ENCODE results near the gene MTREX.

MTREX gene

DNA sequence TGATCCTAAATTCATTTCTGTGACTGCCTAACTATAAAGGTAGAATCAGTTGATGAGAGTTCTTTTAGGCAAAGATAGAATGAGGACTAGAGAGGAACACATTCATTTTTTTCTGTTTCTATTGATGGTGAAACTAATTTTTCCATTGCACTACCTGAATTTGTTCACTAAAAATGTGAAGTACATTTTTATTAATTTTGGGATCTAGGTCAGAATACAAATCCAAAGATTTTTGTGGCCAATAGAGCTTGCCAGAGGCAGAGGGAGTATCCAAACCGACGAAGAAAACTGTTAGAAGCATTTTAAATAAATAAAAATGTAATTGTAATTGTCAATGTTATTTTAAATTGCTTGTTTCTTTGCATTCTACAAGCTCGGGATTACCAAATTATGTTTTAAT lies 78.1 kb downstream of the MTREX start:
- DNase-seq, result no peak

DNA sequence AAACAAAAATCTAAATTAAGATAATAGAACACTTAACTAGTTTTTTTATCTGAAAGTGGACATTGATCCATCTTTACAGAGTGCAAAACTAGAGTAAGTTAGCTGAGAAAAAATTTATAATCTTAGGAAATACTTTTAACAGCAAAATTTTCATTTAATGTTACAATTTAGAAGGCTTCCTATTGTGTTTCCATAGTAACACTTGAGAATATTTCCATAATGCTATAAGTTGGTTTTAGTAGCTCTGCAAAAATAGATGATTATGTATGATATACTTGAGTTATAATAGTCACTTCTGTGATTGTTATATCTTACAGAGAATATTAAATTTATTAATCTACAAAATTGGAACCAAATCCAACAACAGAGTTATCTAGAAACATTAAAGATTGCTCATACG lies 78.6 kb downstream of the MTREX start:
- DNase-seq, result no peak

DNA sequence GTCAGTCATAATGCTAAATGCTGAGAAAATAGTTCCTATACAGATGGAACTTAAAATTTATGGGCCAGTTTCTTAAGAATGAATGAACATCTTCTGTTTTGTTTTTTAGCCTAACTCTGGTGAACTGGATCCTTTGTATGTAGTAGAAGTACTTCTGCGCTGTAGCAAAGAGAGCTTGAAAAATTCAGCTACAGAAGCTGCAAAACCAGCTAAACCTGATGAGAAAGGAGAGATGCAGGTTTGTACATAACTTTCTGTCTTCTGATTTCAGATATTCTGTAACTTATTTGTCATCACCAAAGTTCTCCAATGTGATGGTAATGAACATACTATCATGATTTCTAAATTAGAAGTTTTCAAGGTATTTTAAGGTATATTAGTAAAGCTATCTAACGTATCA lies 80.1 kb downstream of the MTREX start:
- no peak for DNase-seq

DNA sequence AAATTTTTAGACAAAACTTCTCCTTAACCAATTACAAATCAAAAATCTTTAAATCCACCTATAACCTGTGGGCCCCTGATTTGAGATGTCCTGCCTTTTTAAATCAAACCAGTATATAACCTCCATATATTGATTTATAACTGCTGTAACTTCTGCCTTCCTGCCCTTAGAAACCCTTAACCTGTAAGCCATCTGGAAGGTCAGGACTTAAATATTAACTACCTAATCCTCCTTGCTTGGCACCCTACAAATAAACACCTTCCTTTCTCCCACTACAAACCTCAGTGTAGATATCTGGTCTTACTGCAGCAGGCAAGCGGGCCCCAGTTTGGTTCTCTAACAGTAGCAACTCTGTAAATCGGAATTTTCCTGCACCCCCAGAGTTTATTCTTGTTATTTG lies 83.9 kb downstream of the MTREX start:
- no peak for DNase-seq

DNA sequence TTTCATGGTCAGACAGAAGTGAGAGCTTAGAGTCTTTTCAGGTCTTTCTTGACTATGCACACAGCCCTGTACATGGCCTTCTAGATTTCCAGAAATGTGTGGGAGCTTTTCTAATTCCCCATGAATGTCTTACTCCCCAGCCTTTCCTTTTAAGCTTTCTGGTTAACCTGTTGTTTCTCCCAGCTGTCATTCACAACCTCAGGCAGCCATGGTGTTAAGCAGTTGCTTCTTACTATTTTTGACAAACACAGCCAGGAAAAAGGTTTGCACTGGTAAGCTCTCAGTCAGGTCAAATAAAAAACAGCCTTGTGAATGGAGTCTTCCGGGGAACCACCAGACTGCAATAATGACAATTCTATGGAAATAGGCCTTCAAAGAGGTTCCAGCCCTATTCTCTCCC lies 84.9 kb downstream of the MTREX start:
- DNase-seq, result no peak

DNA sequence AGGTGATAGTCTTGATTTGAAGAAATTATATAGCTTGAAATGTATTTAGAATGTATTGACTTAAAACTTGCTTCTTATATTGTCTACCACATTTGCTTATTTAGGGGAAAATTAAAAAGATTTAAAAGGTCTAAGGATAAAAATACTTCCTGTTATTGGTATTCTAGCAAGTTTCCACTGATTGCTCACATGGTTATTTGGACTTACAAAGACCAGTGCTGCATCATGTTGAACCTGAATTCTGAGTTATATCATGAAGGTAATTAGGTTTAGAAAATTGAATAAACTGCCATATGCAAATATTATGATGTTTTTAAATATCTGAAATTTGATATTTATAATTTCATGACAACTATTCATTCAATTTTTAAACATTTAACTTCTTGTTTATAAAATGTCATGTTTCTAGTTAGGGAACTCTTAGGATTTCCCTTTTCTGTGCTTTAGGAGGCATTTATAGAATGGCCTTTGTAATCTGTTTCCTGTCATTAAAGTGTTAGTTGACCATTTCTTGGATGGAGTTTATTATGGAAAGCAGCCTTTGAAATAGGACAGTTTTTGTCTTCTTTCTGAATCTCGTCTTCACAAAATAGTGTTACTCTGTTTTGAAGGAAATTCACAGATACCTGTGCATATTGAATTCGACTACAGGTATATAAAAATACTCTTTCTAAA lies 85.8 kb downstream of the MTREX start:
- no peak for DNase-seq

DNA sequence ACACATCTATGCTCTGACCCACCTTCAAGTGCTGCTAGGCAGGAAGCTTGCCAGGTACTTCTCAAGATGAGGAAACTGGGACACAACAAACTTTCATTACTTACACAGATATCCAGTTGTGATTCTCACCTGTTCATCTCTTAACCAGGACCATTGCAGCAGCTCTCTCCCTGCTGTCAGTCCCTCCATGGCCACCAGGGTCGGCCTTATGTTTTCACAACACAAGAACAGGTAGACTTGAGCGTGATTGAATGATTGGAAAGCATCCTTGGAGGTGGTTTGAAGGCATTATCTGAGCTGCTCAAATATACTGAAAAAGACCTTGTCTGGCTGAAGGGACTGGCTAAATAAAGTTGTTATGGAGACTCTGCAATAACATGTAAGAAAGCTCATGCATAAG lies 94.4 kb downstream of the MTREX start:
- no peak for DNase-seq

DNA sequence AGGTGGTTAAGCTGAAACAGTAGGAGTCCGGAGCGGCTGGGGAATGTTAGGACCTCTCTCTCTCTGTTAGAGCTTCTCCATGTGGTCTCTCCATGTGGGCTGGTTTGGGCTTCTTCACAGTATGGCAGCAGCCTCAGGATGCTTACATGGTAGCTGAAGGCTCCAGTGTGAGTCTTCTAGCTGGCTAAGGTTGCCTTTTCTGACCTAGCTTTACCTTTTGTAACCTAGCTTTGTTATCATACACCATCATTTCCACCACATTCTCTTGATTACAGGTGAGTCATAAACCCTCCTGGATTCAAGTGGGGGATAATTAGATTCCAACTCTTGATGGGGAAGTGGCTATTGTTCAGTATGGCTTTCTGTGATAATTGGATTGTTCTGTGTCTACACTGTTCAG lies 98.5 kb downstream of the MTREX start:
- no peak for DNase-seq

DNA sequence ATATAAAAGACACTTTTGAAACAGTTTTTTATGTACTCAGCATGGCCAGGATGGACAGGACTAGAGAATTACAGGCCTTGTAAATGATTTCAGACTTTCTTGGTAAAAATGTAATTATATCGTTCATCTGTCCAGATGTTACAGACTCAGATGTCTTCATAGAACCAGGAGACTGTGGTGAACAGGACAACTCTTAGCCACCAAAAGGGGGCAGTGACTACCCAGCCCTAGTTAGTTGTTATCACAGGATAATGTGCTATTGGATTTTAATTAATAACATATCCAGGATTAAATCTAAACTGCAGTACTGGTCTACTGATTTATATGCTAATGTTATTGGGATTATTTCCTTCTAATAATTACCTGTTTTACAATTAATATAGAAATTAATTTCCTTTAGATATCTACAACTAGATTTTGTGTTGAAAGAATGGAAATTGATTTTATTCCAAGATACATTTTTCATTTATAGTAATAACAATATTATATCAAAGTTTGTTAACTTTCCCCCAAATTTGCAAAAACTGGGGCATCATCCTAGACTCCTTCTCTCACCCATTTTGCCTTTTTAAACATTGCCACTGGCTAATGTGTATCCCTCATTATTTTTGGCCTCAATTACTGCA lies 99.4 kb downstream of the MTREX start:
- DNase-seq, result peak; percentile 13

DNA sequence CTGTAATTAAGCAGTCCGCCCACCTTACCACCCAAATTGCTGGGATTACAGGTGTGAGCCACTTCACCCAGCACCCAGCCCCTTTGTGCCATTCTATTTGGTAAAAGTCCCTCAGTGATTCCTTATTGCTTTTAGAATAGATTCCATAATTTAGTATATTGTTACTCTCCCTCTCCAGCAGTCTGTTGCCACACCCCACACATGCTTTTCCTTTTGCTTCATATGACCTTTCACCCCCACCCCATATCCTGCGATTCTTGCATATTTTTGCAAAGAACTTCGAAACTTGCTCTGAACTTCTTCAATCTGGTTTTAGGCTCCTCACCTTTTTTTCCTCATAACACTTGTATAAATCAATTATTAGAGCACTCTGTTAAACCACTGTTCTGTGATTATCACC lies 100.2 kb downstream of the MTREX start:
- DNase-seq, result no peak

DNA sequence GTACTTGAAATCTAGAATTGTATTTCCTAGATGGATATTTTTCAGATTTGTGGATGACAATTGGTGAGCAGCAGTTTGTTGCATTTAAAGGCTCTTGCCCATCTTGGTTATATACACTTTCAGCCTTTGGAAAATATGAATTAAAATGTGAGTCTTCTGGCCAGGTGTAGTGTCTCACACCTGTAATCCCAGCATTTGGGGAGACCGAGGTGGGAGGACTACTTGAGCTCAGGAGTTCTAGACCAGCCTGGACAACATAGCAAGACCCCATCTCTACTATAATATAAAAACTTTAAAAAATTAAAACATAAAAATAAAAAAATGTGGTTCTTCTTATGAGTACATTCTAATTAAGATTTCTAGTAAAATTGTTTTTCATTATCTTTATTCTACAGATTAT lies 102.0 kb downstream of the MTREX start:
- DNase-seq, result no peak

DNA sequence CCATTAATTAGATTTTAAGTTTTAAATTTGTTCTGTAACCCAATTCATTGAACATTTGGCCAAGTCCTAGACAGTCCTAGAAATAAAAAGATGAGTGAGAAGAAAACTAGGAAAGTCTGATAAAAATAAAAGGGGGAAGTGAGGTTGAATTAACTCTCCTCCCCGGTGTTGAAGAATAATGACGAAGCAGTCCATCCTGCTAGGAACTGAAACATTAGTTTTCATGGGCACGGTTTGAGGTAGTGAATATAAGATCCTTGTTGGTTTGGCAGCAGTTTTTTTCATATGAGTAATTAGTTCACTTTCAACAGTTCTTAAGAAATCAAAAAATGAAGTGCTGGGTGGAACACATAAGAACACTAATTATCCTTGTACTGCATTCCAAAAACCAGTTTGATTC lies 103.1 kb downstream of the MTREX start:
- no peak for DNase-seq

DNA sequence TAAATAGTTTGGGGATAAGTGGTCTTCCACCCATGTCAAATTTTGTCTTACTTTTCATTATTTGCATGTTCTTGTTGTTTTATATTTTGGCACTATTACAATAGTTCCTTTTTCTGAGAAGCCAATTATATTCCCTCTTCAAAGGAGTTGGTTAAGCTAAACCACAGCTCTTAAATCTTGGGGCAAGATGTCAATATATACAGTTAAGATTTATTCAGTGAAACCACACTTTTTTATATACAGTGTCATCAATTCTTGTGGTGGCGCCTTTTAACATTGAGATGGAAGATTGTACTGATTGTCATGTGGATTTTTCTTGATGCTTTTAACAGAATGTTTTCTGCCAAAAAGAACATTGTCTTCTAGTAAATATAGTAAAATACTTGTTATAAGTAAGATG lies 104.1 kb downstream of the MTREX start:
- no peak for DNase-seq

DNA sequence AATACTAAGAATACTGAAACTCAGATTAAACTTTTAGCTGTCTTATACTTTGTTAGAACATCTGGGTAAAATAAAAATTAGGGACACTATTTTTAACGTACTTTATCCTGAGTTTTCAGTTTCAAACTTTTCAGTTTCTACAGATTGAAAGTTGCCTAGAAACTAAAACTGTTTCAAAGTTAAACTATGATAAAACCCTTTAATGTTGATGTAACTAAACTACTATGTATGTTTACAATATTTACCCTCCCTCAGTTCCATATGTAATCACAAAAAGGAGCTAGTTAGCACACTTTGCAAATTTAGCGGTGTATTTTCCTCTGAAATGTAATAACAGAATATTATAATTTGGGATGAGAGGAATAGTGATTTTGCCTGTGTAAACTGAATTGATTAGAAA lies 105.9 kb downstream of the MTREX start:
- no peak for DNase-seq

DNA sequence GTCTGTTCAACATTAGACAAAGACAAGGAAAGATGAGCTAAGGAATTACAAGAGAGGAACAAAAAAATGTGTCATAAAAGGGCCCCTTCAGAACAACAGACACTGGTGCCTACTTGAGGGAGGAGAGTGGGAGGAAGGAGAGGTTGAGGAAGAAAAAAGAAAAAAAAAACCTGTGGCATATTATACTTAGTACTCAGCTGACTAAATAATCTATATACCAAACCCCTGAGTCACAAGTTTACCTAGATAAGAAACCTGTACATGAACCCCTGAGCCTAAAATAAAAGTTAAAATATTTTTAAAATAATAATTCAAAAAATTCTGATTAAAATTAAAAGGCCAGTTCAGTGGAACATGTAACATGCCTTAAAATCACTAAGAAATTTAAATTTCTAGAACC lies 107.3 kb downstream of the MTREX start:
- DNase-seq, result no peak

DNA sequence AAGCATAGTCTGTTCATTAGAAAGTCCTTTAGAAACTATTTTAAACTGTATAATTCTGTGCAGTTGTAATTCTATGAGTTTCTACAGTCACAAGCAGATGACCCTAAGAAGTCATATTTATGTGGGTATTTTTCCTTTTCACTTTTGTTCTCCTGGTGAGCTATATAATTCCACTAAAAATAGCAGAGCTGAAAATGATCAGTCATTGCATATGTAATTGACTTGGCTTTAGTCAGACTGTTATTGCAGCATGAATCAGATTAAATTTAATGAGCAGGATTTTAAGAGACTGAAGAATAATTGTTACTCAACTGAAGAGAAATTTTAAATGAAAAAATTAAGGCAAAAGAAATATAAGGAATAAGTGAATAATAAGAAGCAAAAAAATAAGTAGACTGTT lies 108.5 kb downstream of the MTREX start:
- no peak for DNase-seq

DNA sequence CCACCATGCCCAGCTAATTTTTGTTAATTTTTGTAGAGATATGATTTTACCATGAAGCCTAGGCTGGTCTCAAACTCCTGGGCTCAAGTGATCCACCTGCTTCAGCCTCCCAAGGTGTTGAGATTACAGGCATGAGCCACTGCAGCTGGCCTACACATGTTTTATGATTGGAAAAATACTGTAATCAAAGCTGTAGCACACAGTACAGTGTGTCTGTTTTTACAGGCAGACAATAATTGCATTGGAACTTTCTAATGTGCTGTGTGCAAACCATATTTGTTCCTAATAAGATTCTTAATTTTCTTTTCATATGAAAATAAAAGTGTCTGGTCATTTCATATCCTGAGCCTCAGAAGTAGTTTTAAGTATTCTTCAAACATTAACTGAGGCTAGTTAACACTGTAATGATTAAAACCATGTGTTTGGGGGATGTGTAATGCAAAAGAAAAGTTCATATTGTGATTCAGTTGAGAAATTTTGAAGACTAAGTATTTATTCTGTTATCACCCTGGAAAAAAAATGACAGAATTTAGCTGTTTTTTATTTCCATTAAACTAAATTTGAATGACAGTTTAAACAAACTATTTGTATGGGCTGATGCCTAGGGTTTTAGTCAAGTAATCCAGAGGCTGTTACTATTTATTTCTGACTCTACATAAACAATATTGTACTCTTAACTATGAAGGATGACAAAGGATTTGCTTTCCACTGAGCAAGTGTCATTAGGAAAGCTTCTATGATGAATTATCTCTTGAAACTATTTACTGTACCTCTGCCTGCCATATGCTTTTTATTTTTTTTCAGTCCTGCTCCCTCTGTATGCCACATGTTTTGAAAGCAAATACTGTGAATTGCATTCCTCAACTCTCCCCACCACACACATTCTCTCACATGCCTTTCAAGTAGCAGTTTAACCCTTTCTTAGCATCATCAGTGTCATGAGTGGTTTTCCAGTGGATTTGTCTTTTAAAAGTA lies 111.5 kb downstream of the MTREX start:
- no peak for DNase-seq

DNA sequence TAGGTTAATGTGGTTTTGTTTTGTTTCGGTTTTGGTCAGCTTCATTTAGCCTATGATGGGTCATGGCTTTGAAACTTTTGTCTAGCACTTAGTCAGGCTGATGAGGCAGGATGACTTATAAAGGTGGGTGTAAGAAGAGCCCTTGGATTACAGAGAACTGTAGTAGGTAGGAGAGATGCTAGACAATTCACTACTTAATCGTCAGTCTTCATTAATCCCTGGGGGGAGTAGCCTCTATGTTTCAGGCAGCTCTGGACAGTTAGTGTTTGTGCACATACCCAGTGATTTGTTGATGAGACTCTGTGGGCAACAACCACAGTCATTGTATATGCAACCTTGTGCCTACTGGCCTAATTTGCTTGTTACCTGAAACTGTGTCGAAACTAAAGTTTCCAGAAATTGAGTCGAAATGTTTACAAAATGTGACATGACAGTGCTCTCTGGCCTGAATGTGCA lies 113.3 kb downstream of the MTREX start:
- peak; percentile 29 for DNase-seq

DNA sequence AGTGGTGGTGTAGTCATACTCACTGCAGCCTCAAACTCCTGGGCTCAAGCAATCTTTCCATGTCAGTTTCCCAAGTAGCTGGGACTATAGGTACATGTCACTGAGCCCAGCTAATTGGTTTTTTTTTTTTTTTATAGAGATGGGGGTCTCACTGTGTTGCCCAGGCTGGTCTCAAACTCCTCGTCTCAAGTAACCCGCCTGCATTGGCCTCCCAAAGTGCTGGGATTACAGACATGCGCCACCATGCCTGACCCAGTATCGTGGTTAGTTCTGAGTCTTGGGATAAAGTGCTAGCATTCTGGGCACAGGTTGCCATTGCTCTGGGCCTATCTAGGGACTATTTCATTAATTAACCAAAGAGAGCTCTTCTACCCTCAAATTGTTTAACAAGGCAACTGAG lies 118.7 kb downstream of the MTREX start:
- DNase-seq, result no peak

DNA sequence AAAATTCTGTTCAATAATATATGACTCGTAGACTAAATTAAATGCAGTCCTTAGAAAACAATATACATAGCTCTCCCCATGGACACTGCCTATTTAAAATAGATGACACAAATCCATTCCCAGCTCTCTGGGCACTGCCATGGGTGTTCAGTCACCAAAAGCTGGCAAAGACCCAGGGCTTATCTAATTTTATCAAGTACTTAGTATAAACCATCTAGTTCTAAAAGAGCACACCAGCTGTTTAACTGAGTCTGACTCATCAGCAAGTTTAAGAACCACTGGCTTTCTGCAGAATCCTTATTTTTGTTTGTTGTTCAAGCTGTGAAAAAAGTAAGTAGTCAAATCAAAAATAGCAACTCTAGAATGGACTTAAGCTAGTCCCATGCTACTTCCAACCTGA lies 119.4 kb downstream of the MTREX start:
- DNase-seq, result no peak

DNA sequence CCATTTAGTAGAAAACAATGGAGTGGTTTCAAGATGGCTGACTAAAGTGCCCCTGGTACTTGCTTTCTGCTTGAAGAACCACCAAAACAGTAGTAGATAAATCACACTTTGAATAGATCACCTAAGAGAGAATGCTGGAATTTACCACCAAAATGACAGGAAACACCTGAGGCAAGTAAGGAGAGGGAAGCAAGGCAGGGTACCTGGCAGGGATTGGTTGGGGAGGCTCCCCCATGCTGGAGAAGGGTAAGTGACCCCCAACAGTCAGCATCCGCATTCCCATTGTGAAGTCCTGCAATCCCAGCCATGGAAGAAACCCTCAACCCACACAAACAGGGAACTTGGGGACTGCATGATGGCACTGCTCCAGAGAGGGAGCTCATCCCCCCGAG lies 121.4 kb downstream of the MTREX start:
- DNase-seq, result no peak

DNA sequence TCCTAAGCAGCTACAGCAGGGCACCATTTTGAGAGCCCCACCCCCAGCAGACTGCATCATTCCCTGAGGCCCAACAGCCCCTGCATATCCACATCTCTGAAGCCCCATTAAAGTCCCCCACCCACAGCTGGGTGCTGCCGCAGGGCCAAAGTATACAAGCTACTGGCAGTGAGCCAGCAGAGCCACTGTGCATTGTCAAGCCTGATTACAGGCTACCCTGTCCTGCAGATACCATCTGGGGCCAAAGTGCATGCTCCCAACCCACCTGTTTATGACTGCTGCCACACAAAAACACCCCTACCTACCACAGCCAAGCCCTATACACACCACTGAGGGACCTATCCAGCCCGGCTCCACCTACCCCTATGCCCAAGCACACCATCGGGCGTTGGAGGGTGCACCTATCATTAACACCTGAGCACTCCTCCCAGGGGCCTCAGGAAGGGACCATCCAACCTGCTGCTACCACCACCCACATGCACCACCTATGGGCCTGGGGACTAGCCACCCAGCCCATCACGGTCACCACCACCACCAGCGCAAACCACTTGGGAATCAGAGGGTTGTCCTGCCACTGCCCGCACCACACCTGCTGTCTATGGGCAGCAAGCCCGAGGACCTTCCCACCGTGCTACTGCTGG lies 121.9 kb downstream of the MTREX start:
- no peak for DNase-seq

DNA sequence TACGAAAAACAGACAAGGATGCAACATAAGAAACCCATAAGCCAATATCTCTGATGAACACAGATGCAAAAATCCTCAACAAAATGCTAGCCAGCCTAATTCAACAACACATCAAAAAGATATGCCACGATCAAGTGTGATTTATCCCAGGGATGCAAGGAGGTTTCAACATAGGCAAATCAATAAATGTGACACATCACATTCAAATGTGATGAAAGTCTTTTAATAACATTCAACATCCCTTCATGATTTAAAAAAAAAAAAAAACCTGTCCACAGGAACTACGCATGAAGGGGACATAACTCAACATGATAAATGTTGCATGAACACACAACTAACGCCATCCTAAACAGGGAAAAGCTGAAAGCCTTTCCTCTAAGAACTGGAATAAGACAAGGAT lies 124.8 kb downstream of the MTREX start:
- no peak for DNase-seq

Data from activated naive CD4-positive, alpha-beta T cell treated with Interleukin-2 at 50 U/mL for 16 hours (primary cell).